Measurements from ENCODE around the gene RYK. TPM values are rescaled to one million over a fixed set of nuclear protein-coding genes. Genes with fewer than 3 reads are reported as not detected.

The RYK gene
- total RNA-seq, 6 experiments from 2014 or later, result 15.9 to 28.5 (median 17.9) TPM

- no peaks in the 10 kb centered on the region for H3K4me1 ChIP-seq
- intact Hi-C loops (cut with DNase I), result no loop called here
- WGBS (ENCODE audit: insufficient coverage, low coverage, low lambda C conversion rate, missing lambda C conversion rate), result 95% methylated on average over 3 of the region's 3 CpGs
- H3K27me3 ChIP-seq, result no peaks in the 10 kb centered on the region
- TF ChIP-seq CTCF (IDR thresholded peaks at IDR 0.05) (no peak), POLR2A (IDR thresholded peaks at IDR 0.05) (no peak)
- no peak overlapping the region for H3K4me3 ChIP-seq
- ATAC-seq (no peak), DNase-seq (no peak)
- H3K36me3 ChIP-seq, result peaks cover 0 to 7% (median 0%) of the 10 kb centered on the region in 4 donors
- no peak overlapping the region for H3K27ac ChIP-seq
- no peaks in the 10 kb centered on the region for H3K9me3 ChIP-seq
Measured at GRCh38 chr3:134190250-134190649, 60.4 kb downstream of the RYK start.

- no peak overlapping the region for H3K4me3 ChIP-seq
- no peak for ATAC-seq
- TF ChIP-seq CTCF (IDR thresholded peaks at IDR 0.05), result no peak
- no peak for TF ChIP-seq POLR2A (IDR thresholded peaks at IDR 0.05)
- no peak for DNase-seq
- intact Hi-C loops (cut with DNase I), result no loop called here
- H3K9me3 ChIP-seq, result no peaks in the 10 kb centered on the region
- H3K27me3 ChIP-seq, result no peaks in the 10 kb centered on the region
- H3K36me3 ChIP-seq, result peaks cover 0 to 7% (median 0%) of the 10 kb centered on the region in 4 donors
- H3K27ac ChIP-seq, result no peak overlapping the region
- no peaks in the 10 kb centered on the region for H3K4me1 ChIP-seq
Measured at GRCh38 chr3:134189849-134190248, 60.8 kb downstream of the RYK start.

GRCh38 chr3:134186391-134186790 is 64.3 kb downstream of the RYK start:
- TF ChIP-seq POLR2A (IDR thresholded peaks at IDR 0.05), result no peak
- no peak for TF ChIP-seq CTCF (IDR thresholded peaks at IDR 0.05)
- no peaks in the 10 kb centered on the region for H3K27me3 ChIP-seq
- 72% methylated on average over 3 of the region's 3 CpGs for WGBS (ENCODE audit: insufficient coverage, low coverage, low lambda C conversion rate, missing lambda C conversion rate)
- ATAC-seq, result peak; percentile 36 to 93 (median 56)
- intact Hi-C loops (cut with DNase I), result no loop called here
- H3K4me1 ChIP-seq, result no peaks in the 10 kb centered on the region
- no peaks in the 10 kb centered on the region for H3K9me3 ChIP-seq
- no peak overlapping the region for H3K27ac ChIP-seq
- H3K4me3 ChIP-seq, result no peak overlapping the region
- DNase-seq, result no peak
- peaks cover 0 to 7% (median 2%) of the 10 kb centered on the region in 4 donors for H3K36me3 ChIP-seq

- Histone ChIP-seq H3K9me3 (no peaks in the 10 kb centered on the region), H3K27ac (no peak overlapping the region), H3K27me3 (no peaks in the 10 kb centered on the region), H3K4me1 (no peaks in the 10 kb centered on the region), H3K36me3 (peaks cover 0 to 5% (median 2%) of the 10 kb centered on the region in 4 donors), H3K4me3 (no peak overlapping the region)
- DNase-seq (no peak), ATAC-seq (no peak)
- intact Hi-C loops (cut with DNase I), result no loop called here
- 86% methylated on average over 1 of the region's 1 CpG for WGBS (ENCODE audit: insufficient coverage, low coverage, low lambda C conversion rate, missing lambda C conversion rate)
- no peak for TF ChIP-seq POLR2A (IDR thresholded peaks at IDR 0.05)
- no peak for TF ChIP-seq CTCF (IDR thresholded peaks at IDR 0.05)
Measured at GRCh38 chr3:134180761-134181160, 69.9 kb downstream of the RYK start.

- DNase-seq (no peak), ATAC-seq (no peak)
- Histone ChIP-seq H3K27me3 (no peaks in the 10 kb centered on the region), H3K36me3 (peaks cover 0 to 7% (median 2%) of the 10 kb centered on the region in 4 donors), H3K9me3 (no peaks in the 10 kb centered on the region), H3K4me3 (no peak overlapping the region), H3K27ac (no peak overlapping the region), H3K4me1 (no peaks in the 10 kb centered on the region)
- 78% methylated on average over 2 of the region's 2 CpGs for WGBS (ENCODE audit: insufficient coverage, low coverage, low lambda C conversion rate, missing lambda C conversion rate)
- TF ChIP-seq POLR2A (IDR thresholded peaks at IDR 0.05) (no peak), CTCF (IDR thresholded peaks at IDR 0.05) (no peak)
- intact Hi-C loops (cut with DNase I), result no loop called here
Measured at GRCh38 chr3:134179508-134179907, 71.2 kb downstream of the RYK start.
